Astrocyte (in vitro differentiated cells and primary cell): Measurements from ENCODE around the gene AP2B1. TPM values are rescaled to one million over a fixed set of nuclear protein-coding genes. Genes with fewer than 3 reads are reported as not detected.

ENCODE experiments used
- DNase-seq: peaks from one replicate; pipeline ENCODE4 v3.0.0-alpha.2; 2010; ENCODE audit warnings: low read depth
- FAIRE-seq: peaks from 2 replicates; lab custom pipeline; 2011; peaks lifted over from hg19 to GRCh38; lab: Jason Lieb, UNC
- H2AFZ ChIP-seq: 2 replicates; pipeline ENCODE4 v1.6.0; 2012; ENCODE audit warnings: low read depth, low read length, inconsistent platforms
- H3K27ac ChIP-seq: 2 replicates; pipeline ENCODE4 v1.5.1; 2011; ENCODE audit warnings: low read depth, low read length, inconsistent platforms
- H3K27me3 ChIP-seq: 2 replicates; pipeline ENCODE4 v1.6.0; 2011; ENCODE audit warnings: low read length, inconsistent platforms; ENCODE audit not compliant: insufficient read depth
- H3K36me3 ChIP-seq: 2 replicates; pipeline ENCODE4 v1.5.1; 2011; ENCODE audit warnings: low read length, inconsistent platforms; ENCODE audit not compliant: insufficient read depth
- H3K4me1 ChIP-seq: 2 replicates; pipeline ENCODE4 v1.5.1; 2011; ENCODE audit warnings: low read length, inconsistent platforms; ENCODE audit not compliant: insufficient read depth
- H3K4me2 ChIP-seq: 2 replicates; pipeline ENCODE4 v1.6.0; 2012; ENCODE audit warnings: low read length, inconsistent platforms
- H3K4me3 ChIP-seq: 2 replicates; pipeline ENCODE4 v1.5.1; 2011; ENCODE audit warnings: low read depth, mild to moderate bottlenecking, low read length, inconsistent platforms; ENCODE audit not compliant: insufficient read depth
- H3K79me2 ChIP-seq: 2 replicates; pipeline ENCODE4 v1.6.0; 2012; ENCODE audit warnings: mild to moderate bottlenecking, low read length, inconsistent platforms; ENCODE audit not compliant: insufficient read depth
- H3K9ac ChIP-seq: 2 replicates; pipeline ENCODE4 v1.6.0; 2012; ENCODE audit warnings: mild to moderate bottlenecking, low read length, inconsistent platforms
- H3K9me3 ChIP-seq: 2 replicates; pipeline ENCODE4 v1.5.1; 2012; ENCODE audit warnings: low read depth, mild to moderate bottlenecking, low read length, inconsistent platforms; ENCODE audit not compliant: insufficient read depth
- H4K20me1 ChIP-seq: 2 replicates; pipeline ENCODE4 v1.6.0; 2012; ENCODE audit warnings: low read length, inconsistent platforms; ENCODE audit not compliant: insufficient read depth
- H3K27ac Mint-ChIP-seq: one replicate; pipeline ENCODE4 v1.8.0; 2021; ENCODE audit warnings: mild to moderate bottlenecking, mixed read lengths; ENCODE audit not compliant: unreplicated experiment
- H3K27me3 Mint-ChIP-seq: one replicate; pipeline ENCODE4 v1.8.0; 2021; ENCODE audit warnings: low read depth, mixed read lengths; ENCODE audit not compliant: unreplicated experiment
- H3K36me3 Mint-ChIP-seq: one replicate; pipeline ENCODE4 v1.8.0; 2021; ENCODE audit warnings: low read depth, mixed read lengths; ENCODE audit not compliant: unreplicated experiment
- H3K4me1 Mint-ChIP-seq: one replicate; pipeline ENCODE4 v1.8.0; 2021; ENCODE audit warnings: low read depth, mixed read lengths; ENCODE audit not compliant: unreplicated experiment
- H3K4me3 Mint-ChIP-seq: one replicate; pipeline ENCODE4 v1.8.0; 2021; ENCODE audit warnings: mild to moderate bottlenecking, moderate library complexity, mixed read lengths; ENCODE audit not compliant: unreplicated experiment
- H3K9me3 Mint-ChIP-seq: one replicate; pipeline ENCODE4 v1.8.0; 2021; ENCODE audit warnings: mild to moderate bottlenecking, mixed read lengths; ENCODE audit not compliant: unreplicated experiment
- CTCF ChIP-seq: IDR thresholded peaks from 2 replicates; pipeline ENCODE4 v1.5.1; 2011; ENCODE audit warnings: low read depth, mild to moderate bottlenecking, inconsistent platforms, low read length, moderate library complexity; ENCODE audit not compliant: insufficient read depth
- EZH2 ChIP-seq: IDR thresholded peaks from 2 replicates; pipeline ENCODE4 v1.6.1; 2012; ENCODE audit warnings: mild to moderate bottlenecking, low read length, inconsistent platforms; ENCODE audit not compliant: insufficient read depth
- total RNA-seq: library from RNA; stranded (reverse); gene quantifications from 2 replicates; pipeline ENCODE4 v1.2.1, GENCODE V29; 2021

Gene AP2B1
- total RNA-seq, 1 donor from 2014 or later = 313 TPM

- peaks cover 19% of the 10 kb centered on the region for H3K27me3 Mint-ChIP-seq
Measured at GRCh38 chr17:35543856-35544255, 43.3 kb upstream of the AP2B1 start.

GRCh38 chr17:35545150-35545549, 42.0 kb upstream of the AP2B1 start:
- Histone ChIP-seq H3K4me3 (no peak overlapping the region), H3K9ac (no peak overlapping the region), H3K4me1 (no peaks in the 10 kb centered on the region), H3K79me2 (no peaks in the 10 kb centered on the region), H2AFZ (no peak overlapping the region), H3K4me2 (no peak overlapping the region), H3K27ac (no peak overlapping the region), H3K27me3 (peaks cover 17% of the 10 kb centered on the region), H4K20me1 (no peaks in the 10 kb centered on the region), H3K9me3 (no peaks in the 10 kb centered on the region), H3K36me3 (no peaks in the 10 kb centered on the region)
- Mint-ChIP-seq H3K4me1 (peaks cover 3% of the 10 kb centered on the region), H3K27me3 (peaks cover 19% of the 10 kb centered on the region), H3K4me3 (no peak overlapping the region), H3K27ac (no peak overlapping the region), H3K36me3 (no peaks in the 10 kb centered on the region), H3K9me3 (peaks cover 2% of the 10 kb centered on the region)
- FAIRE-seq = no peak
- TF ChIP-seq CTCF = no peak
- no peak for DNase-seq

More at GRCh38 chr17:35543856-35544255, 43.3 kb upstream of the AP2B1 start:
- no peak for FAIRE-seq
- Mint-ChIP-seq H3K9me3 (peaks cover 2% of the 10 kb centered on the region), H3K4me3 (no peak overlapping the region), H3K27ac (no peak overlapping the region), H3K4me1 (peaks cover 3% of the 10 kb centered on the region), H3K36me3 (no peaks in the 10 kb centered on the region)
- Histone ChIP-seq H3K9me3 (no peaks in the 10 kb centered on the region), H3K9ac (no peak overlapping the region), H3K79me2 (no peaks in the 10 kb centered on the region), H3K36me3 (no peaks in the 10 kb centered on the region), H3K4me1 (no peaks in the 10 kb centered on the region), H4K20me1 (no peaks in the 10 kb centered on the region), H2AFZ (no peak overlapping the region), H3K27me3 (peaks cover 15% of the 10 kb centered on the region), H3K4me3 (no peak overlapping the region), H3K4me2 (no peak overlapping the region), H3K27ac (no peak overlapping the region)
- DNase-seq = no peak
- TF ChIP-seq CTCF = no peak
- TF ChIP-seq EZH2 = no peak

DNA sequence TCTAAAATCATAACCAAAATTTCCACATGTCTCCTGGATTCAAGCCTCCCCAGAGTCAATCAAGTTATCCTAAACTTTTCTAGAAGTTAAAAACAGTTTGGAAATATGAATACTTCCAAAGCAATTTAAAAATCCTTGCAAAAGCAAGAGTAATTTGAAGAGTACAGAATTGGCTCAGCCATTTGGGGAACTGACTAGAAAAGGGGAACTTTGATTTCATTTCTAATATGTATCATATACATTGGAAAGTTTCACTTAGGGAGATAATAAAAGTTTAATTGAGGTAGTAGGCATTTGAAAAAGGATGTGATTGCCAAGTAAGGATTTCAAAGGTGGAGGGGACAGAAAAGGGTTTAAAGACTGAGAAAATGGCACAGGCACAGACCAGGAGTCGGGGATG, 40.6 kb upstream of the AP2B1 start:
- Histone ChIP-seq H3K4me1 (no peaks in the 10 kb centered on the region), H3K27me3 (peaks cover 21% of the 10 kb centered on the region), H2AFZ (no peak overlapping the region), H3K27ac (no peak overlapping the region), H3K4me2 (no peak overlapping the region), H3K4me3 (no peak overlapping the region), H3K79me2 (no peaks in the 10 kb centered on the region), H3K36me3 (no peaks in the 10 kb centered on the region), H3K9me3 (no peaks in the 10 kb centered on the region), H4K20me1 (no peaks in the 10 kb centered on the region), H3K9ac (no peak overlapping the region)
- no peak for TF ChIP-seq CTCF
- no peak for TF ChIP-seq EZH2
- Mint-ChIP-seq H3K9me3 (peaks cover 2% of the 10 kb centered on the region), H3K4me1 (no peaks in the 10 kb centered on the region), H3K27me3 (peaks cover 19% of the 10 kb centered on the region), H3K4me3 (no peak overlapping the region), H3K36me3 (no peaks in the 10 kb centered on the region), H3K27ac (no peak overlapping the region)
- DNase-seq (no peak), FAIRE-seq (no peak)
